ENCODE results near the gene TMEM126A.
"Not testable (repeated sequence)": the region's sequence is repeated elsewhere in the genome, so short reads cannot be mapped to it uniquely, and the experiment has no call there.

Gene TMEM126A

GRCh38 chr11:85661972-85662664, 14.4 kb downstream of the TMEM126A start:
- DNase-seq = no peak

DNA sequence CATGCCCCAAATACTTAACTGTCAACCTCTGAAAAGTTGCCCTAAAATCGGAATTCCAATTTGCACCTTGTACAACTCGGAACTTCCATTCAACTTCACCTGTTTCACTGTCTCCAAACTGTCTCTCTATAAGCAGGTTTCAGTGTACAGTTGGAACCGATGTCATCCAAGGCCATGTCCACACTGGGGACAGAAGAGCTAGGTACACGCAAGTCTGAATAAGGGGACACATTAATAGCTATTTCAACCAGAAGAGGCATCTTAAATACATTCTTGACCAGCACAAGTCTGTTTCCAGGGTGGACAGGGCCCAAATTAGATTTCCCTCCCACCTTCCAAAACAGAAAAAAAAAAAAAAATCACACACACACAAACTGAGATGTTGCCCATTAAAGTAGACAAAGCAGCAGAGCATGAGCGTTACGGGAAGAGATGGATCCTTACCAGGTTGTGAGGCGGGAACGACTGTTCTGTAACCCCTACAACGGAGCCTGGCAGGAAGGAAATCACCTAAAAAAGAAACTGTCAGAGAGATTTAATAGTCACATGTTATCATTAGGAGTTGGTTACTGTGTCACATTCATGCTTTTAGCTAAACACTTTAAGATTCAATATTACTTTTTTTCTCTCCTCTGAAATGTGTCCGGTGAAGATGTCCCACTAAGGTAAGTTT, 15.4 kb downstream of the TMEM126A start:
- no peak for DNase-seq

DNA sequence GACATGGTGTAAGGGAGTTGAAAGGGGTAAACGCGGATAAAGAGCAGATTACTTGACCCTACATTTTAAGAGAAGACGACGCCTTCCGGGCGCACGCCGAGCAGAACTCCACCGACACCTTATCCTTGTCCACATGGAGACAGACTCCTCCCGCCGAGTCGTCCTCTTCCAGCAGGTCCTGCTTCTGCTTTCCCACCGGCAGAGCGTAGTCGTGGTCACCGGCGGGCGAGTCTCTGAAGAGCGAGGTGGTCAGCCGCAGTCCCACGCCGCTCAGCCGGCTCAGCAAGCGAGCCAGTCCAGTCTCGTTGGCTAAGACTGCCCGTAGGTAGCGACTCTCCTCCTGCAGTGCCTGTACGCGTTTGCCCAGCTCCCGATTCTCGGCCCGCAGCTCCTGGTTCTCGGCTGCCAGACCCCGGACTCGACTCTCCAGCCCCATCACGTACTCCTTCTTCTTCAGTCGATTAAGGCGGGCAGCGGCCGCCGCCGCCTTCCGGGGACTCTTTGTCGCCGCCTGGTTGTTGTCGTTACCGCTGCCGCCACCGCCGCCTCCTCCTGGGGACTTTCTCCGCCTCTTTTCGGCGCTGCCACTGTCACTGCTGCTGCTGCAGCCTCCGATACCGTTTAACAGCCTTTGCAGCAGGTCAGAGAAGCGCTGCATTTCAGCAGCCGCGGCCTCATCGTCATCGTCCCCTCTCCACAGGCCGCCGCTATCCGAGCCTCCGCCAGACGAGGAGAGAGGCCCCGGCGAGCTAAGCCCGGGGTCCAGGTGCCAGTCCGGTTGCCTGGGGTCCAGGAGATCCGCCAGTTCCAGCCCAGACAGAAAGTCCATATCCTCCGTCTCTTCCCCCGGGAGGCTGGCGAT, 16.2 kb downstream of the TMEM126A start:
- peak; percentile 56 to 71 for DNase-seq

DNA sequence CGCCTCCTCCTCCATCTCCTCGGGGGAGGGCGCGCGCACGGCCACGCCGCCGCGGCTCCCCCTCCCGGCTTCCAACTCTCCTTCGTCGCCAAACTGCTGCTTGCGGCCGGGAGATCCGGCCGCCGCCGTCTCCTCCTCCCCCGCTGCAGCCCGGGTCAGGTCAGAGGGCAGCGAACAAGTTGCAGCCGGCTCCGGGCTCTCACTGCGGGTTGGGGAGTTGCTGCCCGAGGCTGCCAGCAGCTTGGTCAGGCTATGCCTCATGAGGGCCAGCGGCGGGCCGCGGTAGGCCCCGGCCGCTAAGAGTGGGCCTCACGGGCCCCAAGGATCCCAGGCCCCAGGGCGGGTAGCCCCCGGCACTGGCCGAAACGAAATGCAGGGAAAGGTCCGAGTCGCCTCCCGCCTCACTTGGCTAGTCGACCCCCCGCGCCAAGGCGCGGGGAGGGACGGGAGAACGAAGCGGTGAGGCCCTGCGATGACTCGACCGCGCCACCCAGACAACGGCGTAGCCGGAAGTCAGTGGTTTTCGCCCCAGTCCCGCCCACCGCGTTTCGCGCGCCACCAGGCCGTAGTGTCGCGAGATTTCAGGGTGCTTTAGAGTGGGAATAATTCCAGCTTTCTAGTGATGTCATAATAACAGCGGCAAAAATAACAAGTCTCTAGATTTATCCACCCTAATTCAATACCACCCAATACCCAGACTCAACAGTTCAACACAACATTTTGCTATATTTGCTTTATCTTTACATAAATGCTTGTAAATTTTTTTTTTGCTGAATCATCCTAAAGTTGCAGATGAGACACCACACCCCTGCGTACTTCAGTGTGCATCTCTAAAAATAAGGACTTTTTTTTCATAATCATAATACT, 17.1 kb downstream of the TMEM126A start, which contains the start of gene CREBZF:
Gene CREBZF, minus strand, starts transcription at position 515 of the 867 bp plus-strand sequence. Its CDS starts 254 bp downstream, at position 261.
- peak; percentile 88 to 95 for DNase-seq

DNA sequence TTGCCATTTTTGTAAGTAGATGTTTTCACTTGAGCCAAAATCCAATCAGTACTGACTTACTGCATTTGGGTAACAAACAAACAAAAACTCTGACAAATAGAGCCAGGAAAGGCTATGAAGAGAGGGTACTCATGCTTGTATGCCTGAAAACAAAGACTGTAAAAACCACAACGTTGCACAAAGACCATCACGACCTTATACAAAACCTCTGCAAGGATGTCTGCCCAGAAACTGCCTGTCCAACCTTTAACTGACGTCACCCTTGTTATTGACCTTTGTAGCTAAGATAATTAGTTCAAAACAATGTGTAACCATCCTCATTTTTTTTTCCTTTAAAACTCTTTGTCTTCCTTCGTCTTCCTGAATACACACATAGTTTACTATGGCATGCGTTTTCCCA, 18.0 kb downstream of the TMEM126A start:
- no peak for DNase-seq

DNA sequence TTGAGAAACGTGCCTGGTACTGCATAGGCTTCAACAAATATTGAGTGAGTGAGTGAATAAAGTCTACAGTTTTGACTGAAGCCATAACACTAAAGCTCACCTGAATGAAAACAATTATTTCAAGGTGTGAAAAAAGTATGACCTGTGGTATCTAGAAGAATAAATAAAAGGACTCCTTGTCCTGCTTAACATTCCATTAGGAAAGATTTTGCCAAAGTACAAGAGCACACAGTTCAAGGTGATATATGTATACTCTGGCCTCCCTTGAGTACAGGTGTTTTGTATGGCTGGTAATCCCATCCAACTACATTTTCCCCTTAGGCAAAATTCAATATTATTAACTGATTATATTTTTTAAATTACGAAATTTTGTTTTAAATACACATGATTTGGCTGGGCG, 18.9 kb downstream of the TMEM126A start:
- no peak for DNase-seq

GRCh38 chr11:85668157-85668556, 20.4 kb downstream of the TMEM126A start:
- DNase-seq = no peak

DNA sequence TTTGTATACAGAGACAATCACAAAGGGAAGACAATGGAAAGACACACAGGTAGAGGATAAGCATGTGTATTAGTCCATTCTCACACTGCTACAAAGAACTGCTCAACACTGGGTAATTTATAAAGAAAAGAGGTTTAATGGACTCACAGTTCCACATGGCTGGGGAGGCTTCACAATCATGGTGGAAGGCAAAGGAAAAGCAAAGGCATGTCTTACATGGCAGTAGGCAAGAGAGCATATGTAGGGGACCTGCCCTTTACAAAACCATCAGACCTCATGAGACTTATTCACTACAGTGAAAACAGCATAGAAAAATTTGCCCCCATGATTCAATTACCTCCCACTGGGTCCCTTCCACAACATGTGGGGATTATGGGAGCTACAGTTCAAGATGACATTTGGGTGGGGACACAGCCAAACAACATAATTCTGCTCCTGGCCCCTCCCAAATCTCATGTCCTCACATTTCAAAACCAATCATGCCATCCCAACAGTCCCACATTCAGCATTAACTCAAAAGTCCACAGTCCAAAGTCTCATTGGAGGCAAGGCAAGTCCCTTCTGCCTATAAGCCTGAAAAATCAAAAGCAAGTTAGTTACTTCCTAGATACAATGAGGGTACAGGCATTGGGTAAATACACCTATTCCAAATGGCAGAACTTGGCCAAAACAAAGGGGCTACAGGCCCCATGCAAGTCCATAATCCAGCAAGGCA, 23.3 kb downstream of the TMEM126A start:
- not testable (repeated sequence) for DNase-seq

- no peak for DNase-seq
Observed at GRCh38 chr11:85672105-85672902, 24.5 kb downstream of the TMEM126A start.

DNA sequence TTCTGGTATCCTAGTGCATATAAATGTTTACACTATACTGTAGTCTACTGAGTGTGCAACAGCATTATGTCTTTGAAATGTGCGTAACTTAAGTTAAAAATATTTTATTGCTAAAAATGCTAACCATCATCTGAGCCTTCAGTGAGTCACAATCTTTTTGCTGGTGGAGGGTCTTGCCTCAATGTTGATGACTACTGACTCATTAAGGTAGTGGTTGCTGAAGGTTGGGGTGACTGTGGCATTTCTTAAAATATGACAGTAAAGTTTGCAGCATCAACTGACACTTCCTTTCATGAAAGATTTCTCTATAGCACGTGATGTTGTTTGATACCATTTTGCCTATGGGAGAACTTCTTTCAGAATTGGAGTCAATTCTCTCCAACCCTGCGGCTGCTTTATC, 25.6 kb downstream of the TMEM126A start:
- no peak for DNase-seq

DNA sequence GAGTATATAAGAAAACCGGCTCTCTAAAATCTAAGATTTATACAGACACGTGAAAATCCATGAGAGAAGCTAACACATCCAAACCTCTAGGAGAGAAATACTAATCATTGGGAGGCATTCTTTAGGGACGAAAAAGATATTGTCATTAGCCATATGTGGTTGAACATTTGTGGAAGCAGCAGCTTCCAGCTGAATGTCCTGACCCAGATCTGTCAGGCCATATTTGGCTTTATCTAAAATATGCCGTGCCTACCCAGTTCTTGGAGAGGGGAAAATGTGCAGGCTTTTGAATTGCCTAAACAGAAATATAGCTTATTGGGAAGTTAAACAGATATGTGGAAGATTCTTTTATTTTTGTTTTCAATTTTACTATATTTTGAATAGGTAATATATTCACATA, 31.8 kb downstream of the TMEM126A start:
- no peak for DNase-seq

- no peak for DNase-seq
Observed at GRCh38 chr11:85680897-85681296, 33.1 kb downstream of the TMEM126A start.

DNA sequence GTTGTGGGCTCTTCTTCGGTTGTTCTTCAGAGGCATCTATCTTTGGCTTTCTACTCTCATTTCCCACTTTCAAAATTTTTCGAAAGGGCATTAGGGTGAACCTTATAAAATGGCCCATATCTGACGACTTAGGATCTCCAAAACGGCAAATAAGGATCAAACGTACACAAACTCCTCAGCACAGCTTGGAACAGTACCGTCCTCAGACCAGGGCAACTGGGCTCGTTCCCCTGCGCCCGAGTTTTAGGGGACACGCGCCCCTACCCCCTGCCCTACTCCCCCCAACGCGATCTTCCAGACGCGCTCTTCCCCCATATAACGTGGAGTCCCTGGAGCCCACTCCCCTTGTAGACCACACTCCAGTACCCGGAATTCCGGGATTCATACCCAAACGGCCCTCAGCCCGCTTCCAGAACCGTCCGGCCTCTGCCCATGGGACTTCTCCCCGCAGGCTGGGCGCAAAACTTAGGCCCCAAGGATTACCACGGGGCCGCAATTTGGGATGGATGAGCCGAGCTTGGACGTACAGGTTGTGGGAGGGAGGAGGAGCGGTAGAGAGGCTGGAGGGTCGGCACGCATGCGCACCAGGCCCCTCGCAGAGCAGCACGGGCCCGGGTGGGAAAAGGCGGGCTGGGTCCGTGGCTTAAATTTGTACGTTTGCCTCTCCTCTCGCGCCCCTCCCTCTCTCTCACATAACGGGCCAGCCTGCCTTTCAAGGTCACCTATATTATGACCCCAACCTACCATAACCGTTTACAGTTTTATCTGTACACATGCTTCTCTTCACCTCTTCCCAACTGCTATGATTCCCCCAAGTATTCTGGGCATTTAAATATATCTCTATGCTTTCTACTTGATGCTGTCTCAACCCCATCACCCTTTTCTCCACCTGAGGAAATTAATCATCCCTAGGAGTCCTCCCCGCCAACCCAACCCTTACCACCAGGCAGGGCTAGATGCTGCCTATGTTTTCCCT, 34.9 kb downstream of the TMEM126A start:
- peak in 1 of 2 donors; percentile 71 for DNase-seq

DNA sequence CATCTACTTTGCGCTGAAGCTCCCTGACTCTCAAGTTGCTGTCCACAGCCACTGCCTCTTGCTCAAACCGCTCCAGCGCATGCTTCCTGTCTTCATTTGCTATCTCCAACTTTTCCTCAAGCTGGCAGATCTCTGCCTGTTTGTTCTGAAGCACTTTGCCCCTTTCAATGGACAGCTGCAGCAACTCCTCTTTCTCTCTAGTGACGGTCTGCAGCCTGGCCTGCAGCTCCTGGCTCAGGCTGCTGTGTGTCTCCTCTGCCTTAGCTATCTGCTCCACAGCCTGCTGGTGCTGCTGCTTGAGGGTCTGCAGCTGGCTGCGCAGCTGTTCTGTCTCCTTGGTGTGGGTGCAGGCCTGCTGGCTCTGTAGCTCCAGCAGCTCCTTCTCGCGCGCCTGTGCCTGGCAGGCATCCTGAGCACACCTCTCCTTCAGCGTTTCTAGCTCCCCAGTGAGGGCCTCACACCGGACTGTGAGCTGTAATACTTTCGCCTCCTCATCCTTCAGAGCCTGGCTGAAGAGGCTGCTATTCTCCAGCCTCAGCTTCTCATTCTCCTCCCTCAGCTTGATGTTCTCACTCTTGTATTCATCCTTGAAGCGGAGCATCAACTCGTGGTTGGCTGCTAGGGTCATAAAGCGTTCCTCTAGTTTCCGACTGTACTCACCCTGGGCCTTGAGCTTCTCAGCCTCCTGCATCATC, 37.5 kb downstream of the TMEM126A start:
- no peak for DNase-seq

GRCh38 chr11:85685820-85686459, 38.2 kb downstream of the TMEM126A start, which contains the start of gene CCDC89:
Gene CCDC89 (minus strand): TSS chr11:85686195. CDS start chr11:85686130, 65 bp downstream.
- peak; percentile 64 to 85 for DNase-seq

- DNase-seq = peak in 1 of 2 donors; percentile 39
Observed at GRCh38 chr11:85694385-85694980, 46.7 kb downstream of the TMEM126A start.

DNA sequence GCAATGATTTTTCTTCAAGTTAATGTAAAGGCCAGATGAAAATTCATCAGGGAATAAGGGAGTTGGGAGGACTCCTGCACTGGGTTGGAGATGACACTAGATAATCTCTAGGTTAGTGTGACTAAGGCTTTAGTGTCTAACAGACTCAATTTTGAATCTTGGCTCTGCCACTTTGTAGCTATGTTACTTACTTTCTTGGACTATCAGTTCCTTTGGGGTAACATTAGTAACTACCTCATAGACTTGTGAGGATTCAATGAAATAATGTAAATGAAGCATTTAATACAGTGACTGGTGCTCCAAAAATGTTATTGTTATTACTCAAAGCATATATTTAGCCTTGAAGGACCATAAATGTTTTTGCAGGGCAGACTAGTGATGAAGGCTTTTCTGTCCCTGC, 47.8 kb downstream of the TMEM126A start:
- no peak for DNase-seq

DNA sequence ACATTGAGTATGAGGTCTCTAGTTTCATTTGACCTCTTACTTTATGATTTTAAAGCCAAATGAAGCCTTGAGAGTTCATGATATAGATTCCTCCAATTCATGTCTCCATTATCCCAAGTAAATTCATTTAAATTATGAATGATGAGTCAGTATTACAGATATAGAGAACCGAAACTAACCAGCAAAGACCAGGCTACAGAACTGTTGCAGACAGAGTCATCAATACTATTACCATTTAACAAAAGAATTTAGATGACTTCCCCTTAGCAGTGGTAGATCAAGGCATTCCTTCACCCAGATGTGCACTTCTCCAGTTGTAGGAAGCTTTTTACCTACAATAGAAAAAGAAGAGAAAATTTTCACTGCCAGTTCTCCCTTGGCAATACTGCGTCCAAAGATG, 50.0 kb downstream of the TMEM126A start:
- no peak for DNase-seq
